Stimulated activated CD4-positive, alpha-beta T cell treated with anti-CD3 and anti-CD28 coated beads, Interleukin-15, amount 100 ng/mL, for 1 hour (primary cell): ENCODE measurements around the gene QRFP.
"Not testable (repeated sequence)": the region's sequence is repeated elsewhere in the genome, so short reads cannot be mapped to it uniquely, and the experiment has no call there.

Source experiments
- DNase-seq, 2 donors: peaks; one replicate each; pipeline ENCODE4 v3.0.0-alpha.2; 2020; ENCODE audit warnings: low read depth in 1 of 2, low spot score in 1 of 2

QRFP gene

DNA sequence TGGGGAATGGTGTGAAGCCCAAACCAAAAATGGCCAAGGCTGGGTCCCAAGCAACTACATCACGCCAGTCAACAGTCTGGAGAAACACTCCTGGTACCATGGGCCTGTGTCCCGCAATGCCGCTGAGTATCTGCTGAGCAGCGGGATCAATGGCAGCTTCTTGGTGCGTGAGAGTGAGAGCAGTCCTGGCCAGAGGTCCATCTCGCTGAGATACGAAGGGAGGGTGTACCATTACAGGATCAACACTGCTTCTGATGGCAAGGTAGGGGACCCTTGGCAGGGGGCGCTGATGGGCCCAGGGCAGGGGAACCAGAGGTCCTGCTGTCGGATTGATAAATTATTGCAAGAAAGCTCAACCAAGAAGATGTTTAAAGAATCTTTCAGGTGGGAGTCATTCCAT is 41.8 kb downstream of the QRFP start:
- DNase-seq, result no peak

- DNase-seq, result no peak
Measured at GRCh38 chr9:130854092-130854491, 42.5 kb downstream of the QRFP start.

DNA sequence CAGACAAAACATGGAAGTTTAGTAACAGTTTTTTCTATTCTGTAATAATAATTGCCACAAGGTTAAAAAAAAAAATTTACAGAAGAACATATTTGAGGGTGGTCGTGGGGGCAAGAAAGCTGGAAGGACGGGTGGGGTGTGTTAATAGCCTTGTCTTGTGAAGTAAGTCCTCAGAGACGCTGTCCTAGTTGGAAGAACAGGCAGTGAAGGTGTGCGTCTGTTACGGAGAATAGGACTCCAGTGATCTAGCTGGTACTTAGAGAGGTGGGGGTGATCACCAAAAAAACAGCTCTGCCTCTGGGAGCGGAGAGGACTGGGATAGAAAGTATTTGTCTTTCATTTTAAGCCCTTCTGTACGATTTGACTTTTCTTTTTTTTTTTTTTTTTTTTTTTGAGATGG is 43.8 kb downstream of the QRFP start:
- DNase-seq, result no peak

DNA sequence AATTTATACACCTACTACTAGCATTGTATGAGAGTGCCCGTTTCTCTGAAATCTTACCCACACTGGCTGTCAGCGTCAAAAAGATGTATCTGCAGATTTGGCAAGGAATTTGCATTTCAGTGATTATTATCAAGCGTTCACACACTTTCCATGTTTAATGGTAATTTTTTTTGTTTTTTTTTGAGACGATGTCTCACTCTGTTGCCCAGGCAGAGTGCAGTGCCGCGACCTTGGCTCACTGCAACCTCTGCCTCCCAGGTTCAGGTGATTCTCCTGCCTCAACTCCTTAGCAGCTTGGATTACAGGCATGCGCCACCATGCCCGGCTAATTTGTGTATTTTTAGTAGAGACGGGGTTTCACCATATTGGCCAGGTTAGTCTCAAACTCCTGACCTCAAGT is 47.3 kb downstream of the QRFP start:
- no peak for DNase-seq

DNA sequence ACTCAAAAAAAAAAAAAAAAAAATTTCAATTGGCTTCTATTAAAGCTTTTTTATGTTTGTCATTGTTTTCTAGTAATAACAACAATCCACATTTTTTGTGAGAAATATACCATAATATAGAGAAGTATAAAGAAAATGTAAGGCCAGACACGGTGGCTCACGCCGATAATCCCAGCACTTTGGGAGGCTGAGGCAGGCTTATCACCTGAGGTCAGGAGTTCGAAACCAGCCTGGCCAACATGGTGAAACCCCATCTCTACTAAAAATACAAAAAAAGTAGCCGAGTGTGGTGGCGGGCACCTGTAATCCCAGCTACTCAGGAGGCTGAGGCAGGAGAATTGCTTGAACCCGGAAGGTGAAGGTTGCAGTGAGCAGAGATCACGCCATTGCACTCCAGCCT is 48.1 kb downstream of the QRFP start:
- not testable (repeated sequence) for DNase-seq

- DNase-seq, result no peak
Measured at GRCh38 chr9:130847306-130848217, 49.0 kb downstream of the QRFP start.

GRCh38 chr9:130846487-130847305 is 49.9 kb downstream of the QRFP start:
- no peak for DNase-seq

GRCh38 chr9:130845901-130846481 is 50.6 kb downstream of the QRFP start:
- DNase-seq, result no peak

DNA sequence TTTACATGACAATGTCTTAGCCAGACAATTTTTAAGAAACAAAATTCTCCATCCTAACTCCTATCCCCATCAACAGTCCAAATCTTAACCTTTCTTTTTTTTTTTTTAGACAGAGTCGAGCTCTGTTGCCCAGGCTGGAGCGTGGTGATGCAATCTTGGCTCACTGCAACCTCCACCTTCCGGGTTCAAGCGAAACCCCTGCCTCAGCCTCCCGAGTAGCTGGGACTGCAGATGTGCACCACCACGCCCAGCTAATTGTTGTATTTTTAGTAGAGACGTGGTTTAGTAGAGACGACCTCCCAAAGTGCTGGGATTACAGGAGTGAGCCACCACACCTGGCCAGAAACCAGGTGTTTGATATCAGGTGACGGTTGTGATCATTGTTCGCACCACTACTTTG is 51.4 kb downstream of the QRFP start:
- no peak for DNase-seq

GRCh38 chr9:130844044-130844451 is 52.6 kb downstream of the QRFP start:
- no peak for DNase-seq

- DNase-seq, result no peak
Measured at GRCh38 chr9:130843049-130843908, 53.3 kb downstream of the QRFP start.
